Astrocyte (in vitro differentiated cells and primary cell): ENCODE results near the gene PDE1C. TPM values are rescaled to one million over a fixed set of nuclear protein-coding genes. Genes with fewer than 3 reads are reported as not detected.

Experiments used
- DNase-seq: peaks from one replicate; pipeline ENCODE4 v3.0.0-alpha.2; 2010; ENCODE audit warnings: low read depth
- FAIRE-seq: peaks from 2 replicates; lab custom pipeline; 2011; peaks lifted over from hg19 to GRCh38; lab: Jason Lieb, UNC
- H2AFZ ChIP-seq: 2 replicates; pipeline ENCODE4 v1.6.0; 2012; ENCODE audit warnings: low read depth, low read length, inconsistent platforms
- H3K27ac ChIP-seq: 2 replicates; pipeline ENCODE4 v1.5.1; 2011; ENCODE audit warnings: low read depth, low read length, inconsistent platforms
- H3K27me3 ChIP-seq: 2 replicates; pipeline ENCODE4 v1.6.0; 2011; ENCODE audit warnings: low read length, inconsistent platforms; ENCODE audit not compliant: insufficient read depth
- H3K36me3 ChIP-seq: 2 replicates; pipeline ENCODE4 v1.5.1; 2011; ENCODE audit warnings: low read length, inconsistent platforms; ENCODE audit not compliant: insufficient read depth
- H3K4me1 ChIP-seq: 2 replicates; pipeline ENCODE4 v1.5.1; 2011; ENCODE audit warnings: low read length, inconsistent platforms; ENCODE audit not compliant: insufficient read depth
- H3K4me2 ChIP-seq: 2 replicates; pipeline ENCODE4 v1.6.0; 2012; ENCODE audit warnings: low read length, inconsistent platforms
- H3K4me3 ChIP-seq: 2 replicates; pipeline ENCODE4 v1.5.1; 2011; ENCODE audit warnings: low read depth, mild to moderate bottlenecking, low read length, inconsistent platforms; ENCODE audit not compliant: insufficient read depth
- H3K79me2 ChIP-seq: 2 replicates; pipeline ENCODE4 v1.6.0; 2012; ENCODE audit warnings: mild to moderate bottlenecking, low read length, inconsistent platforms; ENCODE audit not compliant: insufficient read depth
- H3K9ac ChIP-seq: 2 replicates; pipeline ENCODE4 v1.6.0; 2012; ENCODE audit warnings: mild to moderate bottlenecking, low read length, inconsistent platforms
- H3K9me3 ChIP-seq: 2 replicates; pipeline ENCODE4 v1.5.1; 2012; ENCODE audit warnings: low read depth, mild to moderate bottlenecking, low read length, inconsistent platforms; ENCODE audit not compliant: insufficient read depth
- H4K20me1 ChIP-seq: 2 replicates; pipeline ENCODE4 v1.6.0; 2012; ENCODE audit warnings: low read length, inconsistent platforms; ENCODE audit not compliant: insufficient read depth
- H3K27ac Mint-ChIP-seq: one replicate; pipeline ENCODE4 v1.8.0; 2021; ENCODE audit warnings: mild to moderate bottlenecking, mixed read lengths; ENCODE audit not compliant: unreplicated experiment
- H3K27me3 Mint-ChIP-seq: one replicate; pipeline ENCODE4 v1.8.0; 2021; ENCODE audit warnings: low read depth, mixed read lengths; ENCODE audit not compliant: unreplicated experiment
- H3K36me3 Mint-ChIP-seq: one replicate; pipeline ENCODE4 v1.8.0; 2021; ENCODE audit warnings: low read depth, mixed read lengths; ENCODE audit not compliant: unreplicated experiment
- H3K4me1 Mint-ChIP-seq: one replicate; pipeline ENCODE4 v1.8.0; 2021; ENCODE audit warnings: low read depth, mixed read lengths; ENCODE audit not compliant: unreplicated experiment
- H3K4me3 Mint-ChIP-seq: one replicate; pipeline ENCODE4 v1.8.0; 2021; ENCODE audit warnings: mild to moderate bottlenecking, moderate library complexity, mixed read lengths; ENCODE audit not compliant: unreplicated experiment
- H3K9me3 Mint-ChIP-seq: one replicate; pipeline ENCODE4 v1.8.0; 2021; ENCODE audit warnings: mild to moderate bottlenecking, mixed read lengths; ENCODE audit not compliant: unreplicated experiment
- EZH2 ChIP-seq: IDR thresholded peaks from 2 replicates; pipeline ENCODE4 v1.6.1; 2012; ENCODE audit warnings: mild to moderate bottlenecking, low read length, inconsistent platforms; ENCODE audit not compliant: insufficient read depth
- total RNA-seq: library from RNA; stranded (reverse); gene quantifications from 2 replicates; pipeline ENCODE4 v1.2.1, GENCODE V29; 2021
- TF ChIP-seq, protein P1 (sequence below): IDR thresholded peaks from 2 replicates; pipeline ENCODE4 v1.5.1; 2011; ENCODE audit warnings: low read depth, mild to moderate bottlenecking, inconsistent platforms, low read length, moderate library complexity; ENCODE audit not compliant: insufficient read depth

PDE1C gene
- total RNA-seq, 1 donor from 2014 or later = 31.6 TPM

DNA sequence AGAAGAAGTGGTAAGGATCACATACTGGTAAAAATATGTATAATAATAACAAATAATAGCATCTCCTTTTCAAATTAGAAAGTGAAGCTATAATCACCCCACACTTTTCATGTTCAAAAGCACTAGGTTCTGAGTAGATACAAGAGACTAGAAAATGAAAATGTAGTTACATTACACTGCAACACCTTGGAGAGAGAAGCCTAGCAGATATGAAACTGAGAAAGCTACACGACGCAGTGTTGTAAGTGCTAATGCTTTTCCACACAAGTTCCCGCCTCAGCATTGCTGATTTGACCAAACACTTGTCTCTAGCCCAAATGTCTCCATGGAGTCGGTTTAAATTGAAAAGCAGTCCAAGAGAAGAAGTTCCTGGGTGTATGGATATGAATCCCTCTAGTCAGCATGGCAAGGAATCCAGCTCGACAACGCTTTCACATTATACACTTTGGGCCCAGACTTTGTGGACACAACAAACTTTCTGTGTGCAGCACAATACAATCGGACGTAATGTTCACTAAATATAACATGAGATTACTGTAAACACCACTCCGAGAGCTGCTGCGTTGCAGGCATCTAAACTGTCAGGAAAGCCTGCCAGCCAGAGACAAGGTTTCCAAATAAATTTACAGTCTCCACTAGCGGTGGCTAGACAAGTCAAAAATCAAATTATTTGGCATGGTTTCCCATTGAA lies 1.7 kb downstream of the PDE1C start:
- H3K36me3 ChIP-seq = no peaks in the 10 kb centered on the region
- no peaks in the 10 kb centered on the region for H3K27me3 ChIP-seq
- H3K4me2 ChIP-seq = peak overlapping the region; percentile 93
- H3K4me3 Mint-ChIP-seq = peak overlapping the region; percentile 94
- no peak for DNase-seq
- no peaks in the 10 kb centered on the region for H3K9me3 ChIP-seq
- peaks cover 5% of the 10 kb centered on the region for H3K4me1 ChIP-seq
- H3K36me3 Mint-ChIP-seq = peaks cover 3% of the 10 kb centered on the region
- FAIRE-seq = no peak
- H3K9me3 Mint-ChIP-seq = no peaks in the 10 kb centered on the region
- no peak overlapping the region for H3K27ac ChIP-seq
- no peak overlapping the region for H2AFZ ChIP-seq
- no peaks in the 10 kb centered on the region for H4K20me1 ChIP-seq
- H3K9ac ChIP-seq = peak overlapping the region; percentile 93
- H3K4me1 Mint-ChIP-seq = peaks cover 2% of the 10 kb centered on the region
- TF ChIP-seq EZH2 = no peak
- TF ChIP-seq, protein P1, sequence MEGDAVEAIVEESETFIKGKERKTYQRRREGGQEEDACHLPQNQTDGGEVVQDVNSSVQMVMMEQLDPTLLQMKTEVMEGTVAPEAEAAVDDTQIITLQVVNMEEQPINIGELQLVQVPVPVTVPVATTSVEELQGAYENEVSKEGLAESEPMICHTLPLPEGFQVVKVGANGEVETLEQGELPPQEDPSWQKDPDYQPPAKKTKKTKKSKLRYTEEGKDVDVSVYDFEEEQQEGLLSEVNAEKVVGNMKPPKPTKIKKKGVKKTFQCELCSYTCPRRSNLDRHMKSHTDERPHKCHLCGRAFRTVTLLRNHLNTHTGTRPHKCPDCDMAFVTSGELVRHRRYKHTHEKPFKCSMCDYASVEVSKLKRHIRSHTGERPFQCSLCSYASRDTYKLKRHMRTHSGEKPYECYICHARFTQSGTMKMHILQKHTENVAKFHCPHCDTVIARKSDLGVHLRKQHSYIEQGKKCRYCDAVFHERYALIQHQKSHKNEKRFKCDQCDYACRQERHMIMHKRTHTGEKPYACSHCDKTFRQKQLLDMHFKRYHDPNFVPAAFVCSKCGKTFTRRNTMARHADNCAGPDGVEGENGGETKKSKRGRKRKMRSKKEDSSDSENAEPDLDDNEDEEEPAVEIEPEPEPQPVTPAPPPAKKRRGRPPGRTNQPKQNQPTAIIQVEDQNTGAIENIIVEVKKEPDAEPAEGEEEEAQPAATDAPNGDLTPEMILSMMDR = no peak
- peak overlapping the region; percentile 81 for H3K4me3 ChIP-seq
- H3K27ac Mint-ChIP-seq = no peak overlapping the region
- peaks cover 16% of the 10 kb centered on the region for H3K27me3 Mint-ChIP-seq
- peaks cover 88% of the 10 kb centered on the region for H3K79me2 ChIP-seq

DNA sequence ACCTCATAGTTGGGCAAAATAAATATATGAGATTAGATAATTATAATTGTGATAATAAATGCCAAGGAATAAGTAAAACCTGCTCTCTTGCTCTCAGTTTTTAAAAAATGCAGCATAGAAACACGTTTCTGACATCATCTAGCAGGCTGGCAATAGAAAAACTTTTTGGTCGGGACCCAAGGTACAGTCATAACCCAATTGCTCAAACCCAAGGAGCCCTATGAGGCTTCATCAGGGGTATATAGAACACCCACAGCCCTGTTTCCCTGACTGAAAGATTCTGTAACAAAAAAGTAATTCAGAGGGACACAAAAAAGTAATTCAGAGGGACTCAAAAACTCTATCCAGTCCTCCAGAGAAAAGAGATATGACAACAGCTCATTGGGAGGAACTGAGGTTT lies 3.8 kb downstream of the PDE1C start:
- Histone ChIP-seq H2AFZ (no peak overlapping the region), H3K27ac (no peak overlapping the region), H3K9ac (no peak overlapping the region), H3K27me3 (no peaks in the 10 kb centered on the region), H3K4me1 (peaks cover under 1% of the 10 kb centered on the region), H3K36me3 (no peaks in the 10 kb centered on the region), H4K20me1 (no peaks in the 10 kb centered on the region), H3K4me3 (no peak overlapping the region), H3K4me2 (peak overlapping the region; percentile 17), H3K79me2 (peaks cover 97% of the 10 kb centered on the region), H3K9me3 (no peaks in the 10 kb centered on the region)
- TF ChIP-seq EZH2 = no peak
- TF ChIP-seq, protein P1 = no peak
- H3K4me3 Mint-ChIP-seq = no peak overlapping the region
- H3K9me3 Mint-ChIP-seq = no peaks in the 10 kb centered on the region
- DNase-seq (no peak), FAIRE-seq (peak; percentile 29)
- H3K27ac Mint-ChIP-seq = no peak overlapping the region
- peaks cover under 1% of the 10 kb centered on the region for H3K4me1 Mint-ChIP-seq
- peaks cover 3% of the 10 kb centered on the region for H3K36me3 Mint-ChIP-seq
- H3K27me3 Mint-ChIP-seq = peaks cover 12% of the 10 kb centered on the region

DNA sequence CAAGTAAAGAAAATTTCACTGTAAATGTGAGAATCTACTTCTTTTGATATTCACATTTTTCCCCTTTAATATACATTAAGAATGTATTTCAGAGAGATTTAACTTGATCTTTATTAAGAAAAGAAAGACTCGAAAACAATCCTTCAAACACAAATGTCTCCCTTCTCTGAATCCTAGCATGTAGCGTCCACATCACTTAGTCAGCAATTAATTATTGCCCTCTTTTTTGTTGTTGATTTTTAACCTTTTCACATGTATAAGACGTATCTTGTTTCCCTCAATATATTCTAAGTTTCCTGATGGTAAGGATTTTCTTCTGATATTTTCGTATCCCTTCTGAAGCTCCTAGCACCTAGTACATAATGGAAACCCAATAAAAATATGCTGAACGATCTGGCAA lies 6.6 kb downstream of the PDE1C start:
- peaks cover 19% of the 10 kb centered on the region for H3K4me1 Mint-ChIP-seq
- H3K27ac Mint-ChIP-seq = no peak overlapping the region
- Histone ChIP-seq H4K20me1 (no peaks in the 10 kb centered on the region), H3K4me1 (peaks cover 25% of the 10 kb centered on the region), H3K4me2 (no peak overlapping the region), H3K27me3 (no peaks in the 10 kb centered on the region), H3K4me3 (no peak overlapping the region), H3K27ac (no peak overlapping the region), H2AFZ (no peak overlapping the region), H3K79me2 (peaks cover 95% of the 10 kb centered on the region), H3K36me3 (no peaks in the 10 kb centered on the region), H3K9ac (no peak overlapping the region), H3K9me3 (no peaks in the 10 kb centered on the region)
- H3K36me3 Mint-ChIP-seq = peaks cover 3% of the 10 kb centered on the region
- no peak overlapping the region for H3K4me3 Mint-ChIP-seq
- DNase-seq (no peak), FAIRE-seq (no peak)
- peaks cover 4% of the 10 kb centered on the region for H3K27me3 Mint-ChIP-seq
- no peaks in the 10 kb centered on the region for H3K9me3 Mint-ChIP-seq
- no peak for TF ChIP-seq EZH2
- TF ChIP-seq, protein P1 = no peak
